Adrenal gland (tissue), 19 donors: ENCODE data around the gene YAP1. TPM values are rescaled to one million over a fixed set of nuclear protein-coding genes. Genes with fewer than 3 reads are reported as not detected.

Experiments
- DNase-seq, 7 donors: peaks; one replicate each; pipeline ENCODE4 v3.0.0-alpha.2; 2019 to 2020
- H3K27ac ChIP-seq, 5 donors: fragments of 200-600 bp; sonication (generic) in 4 of 5; 1 replicate in 3 of 5; 2 replicates in 2 of 5; pipeline versions ENCODE4 v1.5.1 to v1.8.0; 2016 to 2020; ENCODE audit warnings: mild to moderate bottlenecking in 1 of 5
- H3K27me3 ChIP-seq: fragments of 200-600 bp; 2 replicates; pipeline ENCODE4 v1.8.0; 2021
- H3K36me3 ChIP-seq, 2 donors: fragments of 200-600 bp; replicated peaks in 1 of 2; 1 replicate in 1 of 2; 2 replicates in 1 of 2; pipeline versions ENCODE4 v1.5.1 to v1.8.0; 2018 to 2022
- H3K4me1 ChIP-seq, 2 donors: fragments of 200-600 bp; replicated peaks in 1 of 2; 1 replicate in 1 of 2; 2 replicates in 1 of 2; pipeline versions ENCODE4 v1.5.1 to v1.8.0; 2018 to 2021
- H3K4me3 ChIP-seq, 4 donors: fragments of 200-600 bp; sonication (generic) in 3 of 4; one replicate each; pipeline ENCODE4 v1.5.1; 2016 to 2018
- H3K9me3 ChIP-seq, 3 donors: fragments of 200-600 bp; sonication (generic) in 1 of 3; replicated peaks in 1 of 3; 1 replicate in 2 of 3; 2 replicates in 1 of 3; pipeline versions ENCODE4 v1.5.1 to v1.8.0; 2016 to 2021
- CTCF ChIP-seq, 6 experiments: fragments of 450-650 bp in 4 of 6; fragments of 200-600 bp in 2 of 6; sonication (generic) in 1 of 6; IDR thresholded peaks; 1 replicate in 5 of 6; 2 replicates in 1 of 6; pipeline versions ENCODE4 v1.5.1 to v1.8.0; 2016 to 2021; ENCODE audit warnings: antibody characterized with exemption in 6 of 6, mild to moderate bottlenecking in 2 of 6, moderate library complexity in 1 of 6
- POLR2A ChIP-seq, 2 donors: fragments of 450-650 bp; IDR thresholded peaks; one replicate each; pipeline ENCODE4 v1.6.1; 2017; ENCODE audit warnings: antibody characterized with exemption in 2 of 2, mild to moderate bottlenecking in 2 of 2, moderate library complexity in 1 of 2
- WGBS, 4 donors: extraction: QIAGEN DNeasy Blood & Tissue Kit in 2 of 4; methylation state at CpG; one replicate each; pipeline versions ENCODE4 v1.1.5 to v1.1.7; 2013 to 2017; 5-methylcytosine and 5-hydroxymethylcytosine counted together
- intact Hi-C, 2 donors: fragments of 100-400 bp; cut with DNase I; formaldehyde crosslinking; loops; one replicate each; pipeline versions ENCODE4 v1.14.1 to v1.15.0; 2022 to 2023
- long read RNA-seq, 10 donors: library from polyadenylated mRNA in 3 of 10; unstranded in 2 of 10; stranded (forward) in 1 of 10; transcript quantifications; one replicate each; pipeline ENCODE4 v2.0.0 and lab custom pipeline, GENCODE V29; 2021 to 2026
- polyA plus RNA-seq, 3 donors: library from polyadenylated mRNA; stranded (reverse); fragments of 200-250 nt in 2 of 3; fragments of 350-450 nt in 1 of 3; fragmentation: Illumina TruSeq in 1 of 3; extraction: RNeasy Lipid Tissue Mini Kit (QIAGEN cat#74804) in 1 of 3; gene quantifications; one replicate each; pipeline ENCODE4 v1.2.3, GENCODE V29; 2013 to 2014
- total RNA-seq, 9 donors: library from RNA; depleted of rRNA in 4 of 9; stranded (reverse); fragments of >200 nt in 4 of 9; fragments of 120-200 nt in 1 of 9; fragmentation: NEBNext Ultra II Directional in 1 of 9; extraction: Animal tissue kit (Norgen Biotek cat#: 25700) in 1 of 9; gene quantifications; one replicate each; pipeline versions ENCODE4 v1.1.0 to v1.2.4, GENCODE V29; 2013 to 2023
- donor health status: healthy with polysubstance abuse.
- donor health status: Bipolar disorder and iron deficiency.
- donor health status: DM: yes; HTN: yes; CAD: no.
- donor health status: DM: no; HTN: no; CAD: no.
- donor health status: DM: no; HTN: no; CAD: no.
- donor health status: DM: yes; HTN: yes; CAD: no.

Gene YAP1
- total RNA-seq (100 to 1,000 TPM in 5 of 9 donors, 10 to 100 TPM in 4; 34.9 to 135 (median 102) TPM), polyA plus RNA-seq (10 to 100 TPM; 16.3 to 39.0 (median 19.8) TPM)
- long read RNA-seq, donor 1, full-length matches to known transcripts, result 9 of 9 reads
- long read RNA-seq, donor 1, partial matches to known transcripts, result 0 of 9 reads
- long read RNA-seq, donor 1, other reads (novel, unspliced or antisense), result 0 of 9 reads
- long read RNA-seq, donor 2, full-length matches to known transcripts, result 2 of 2 reads
- long read RNA-seq, donor 2, partial matches to known transcripts, result 0 of 2 reads
- long read RNA-seq, donor 2, other reads (novel, unspliced or antisense), result 0 of 2 reads
- long read RNA-seq, donor 3, full-length matches to known transcripts, result 3 of 3 reads
- long read RNA-seq, donor 3, partial matches to known transcripts, result 0 of 3 reads
- long read RNA-seq, donor 3, other reads (novel, unspliced or antisense), result 0 of 3 reads
- long read RNA-seq, donor 4, partial matches to known transcripts, result 0 of 3 reads
- long read RNA-seq, donor 4, other reads (novel, unspliced or antisense), result 3 of 3 reads
- long read RNA-seq, donor 5, full-length matches to known transcripts, result 24 of 41 reads
- long read RNA-seq, donor 5, partial matches to known transcripts, result 1 of 41 reads
- long read RNA-seq, donor 5, other reads (novel, unspliced or antisense), result 16 of 41 reads
- long read RNA-seq, donor 6, full-length matches to known transcripts, result 1 of 5 reads
- long read RNA-seq, donor 6, partial matches to known transcripts, result 0 of 5 reads
- long read RNA-seq, donor 6, other reads (novel, unspliced or antisense), result 4 of 5 reads
- long read RNA-seq, donor 7, full-length matches to known transcripts, result 3 of 8 reads
- long read RNA-seq, donor 7, partial matches to known transcripts, result 5 of 8 reads
- long read RNA-seq, donor 7, other reads (novel, unspliced or antisense), result 0 of 8 reads
- long read RNA-seq, donor 8, partial matches to known transcripts, result 0 of 6 reads
- long read RNA-seq, donor 8, other reads (novel, unspliced or antisense), result 0 of 6 reads
- long read RNA-seq, donor 9, full-length matches to known transcripts, result 1 of 1 reads
- long read RNA-seq, donor 9, partial matches to known transcripts, result 0 of 1 reads
- long read RNA-seq, donor 9, other reads (novel, unspliced or antisense), result 0 of 1 reads
- long read RNA-seq, donor 10, full-length matches to known transcripts, result 4 of 4 reads
- long read RNA-seq, donor 10, partial matches to known transcripts, result 0 of 4 reads
- long read RNA-seq, donor 10, other reads (novel, unspliced or antisense), result 0 of 4 reads

GRCh38 chr11:102109896-102110760 lies at the start of gene YAP1:
Gene YAP1 (plus strand): TSS chr11:102110447. CDS start chr11:102110849, 402 bp downstream.
- TF ChIP-seq POLR2A (IDR thresholded peaks at IDR 0.05) (peak in 1 of 2 donors; percentile 82), CTCF (IDR thresholded peaks at IDR 0.05) (no peak)
- Histone ChIP-seq H3K4me1 (peaks cover 0 to 29% of the 10 kb centered on the region in 2 donors), H3K4me3 (peak within 1 kb of the TSS; percentile 45 to 74 (median 63)), H3K27ac (peak within 1 kb of the TSS; percentile 74 to 96 (median 94)), H3K27me3 (no peaks in the 10 kb centered on the region), H3K36me3 (no peaks in the 10 kb centered on the region), H3K9me3 (no peaks in the 10 kb centered on the region)
- intact Hi-C loops, result loop anchor here (10.0 kb wide), 2 partner anchors 125 to 155 kb away; no protein-coding TSS in a partner anchor
- 0 to 2% (median 1%) methylated on average over 41 to 104 of the region's 104 CpGs for WGBS, 4 donors
- DNase-seq, result peak; percentile 84 to 90 (median 87)

- TF ChIP-seq POLR2A (IDR thresholded peaks at IDR 0.05) (no peak), CTCF (IDR thresholded peaks at IDR 0.05) (no peak)
- no peaks in the 10 kb centered on the region for H3K4me1 ChIP-seq
- no peak overlapping the region for H3K4me3 ChIP-seq
- no peaks in the 10 kb centered on the region for H3K9me3 ChIP-seq
- intact Hi-C loops, result no loop called here
- no peaks in the 10 kb centered on the region for H3K27me3 ChIP-seq
- no peak for DNase-seq
- H3K36me3 ChIP-seq, result no peaks in the 10 kb centered on the region
- H3K27ac ChIP-seq, result no peak overlapping the region
- 55 to 62% (median 57%) methylated on average over 2 of the region's 2 CpGs for WGBS, 4 donors
Measured at GRCh38 chr11:102061276-102061675, 49.0 kb upstream of the YAP1 start.

GRCh38 chr11:102062106-102062505 lies 48.1 kb upstream of the YAP1 start:
- DNase-seq, result no peak
- no peak overlapping the region for H3K4me3 ChIP-seq
- H3K36me3 ChIP-seq, result no peaks in the 10 kb centered on the region
- H3K27ac ChIP-seq, result no peak overlapping the region
- intact Hi-C loops, result no loop called here
- 86 to 95% (median 92%) methylated on average over 2 of the region's 2 CpGs for WGBS, 4 donors
- no peak for TF ChIP-seq POLR2A (IDR thresholded peaks at IDR 0.05)
- no peak for TF ChIP-seq CTCF (IDR thresholded peaks at IDR 0.05)
- H3K4me1 ChIP-seq, result no peaks in the 10 kb centered on the region
- no peaks in the 10 kb centered on the region for H3K9me3 ChIP-seq
- no peaks in the 10 kb centered on the region for H3K27me3 ChIP-seq
